GM18951 (cell line): Measurements from ENCODE around the gene CEP55.

Source experiments
- POLR2A ChIP-seq: IDR thresholded peaks from 4 replicates; pipeline ENCODE4 v1.6.1; 2011; ENCODE audit warnings: mild to moderate bottlenecking; ENCODE audit not compliant: insufficient read length, insufficient read depth; ENCODE audit errors: extremely low read depth
- in situ Hi-C: fragments of 300-500 bp; cut with MboI; formaldehyde crosslinking; loops from one replicate; pipeline ENCODE4 v1.12.0; 2022; ENCODE audit warnings: low sequenced_read_pairs, mixed read lengths, inconsistent platforms; ENCODE audit not compliant: unreplicated experiment

Gene CEP55

DNA sequence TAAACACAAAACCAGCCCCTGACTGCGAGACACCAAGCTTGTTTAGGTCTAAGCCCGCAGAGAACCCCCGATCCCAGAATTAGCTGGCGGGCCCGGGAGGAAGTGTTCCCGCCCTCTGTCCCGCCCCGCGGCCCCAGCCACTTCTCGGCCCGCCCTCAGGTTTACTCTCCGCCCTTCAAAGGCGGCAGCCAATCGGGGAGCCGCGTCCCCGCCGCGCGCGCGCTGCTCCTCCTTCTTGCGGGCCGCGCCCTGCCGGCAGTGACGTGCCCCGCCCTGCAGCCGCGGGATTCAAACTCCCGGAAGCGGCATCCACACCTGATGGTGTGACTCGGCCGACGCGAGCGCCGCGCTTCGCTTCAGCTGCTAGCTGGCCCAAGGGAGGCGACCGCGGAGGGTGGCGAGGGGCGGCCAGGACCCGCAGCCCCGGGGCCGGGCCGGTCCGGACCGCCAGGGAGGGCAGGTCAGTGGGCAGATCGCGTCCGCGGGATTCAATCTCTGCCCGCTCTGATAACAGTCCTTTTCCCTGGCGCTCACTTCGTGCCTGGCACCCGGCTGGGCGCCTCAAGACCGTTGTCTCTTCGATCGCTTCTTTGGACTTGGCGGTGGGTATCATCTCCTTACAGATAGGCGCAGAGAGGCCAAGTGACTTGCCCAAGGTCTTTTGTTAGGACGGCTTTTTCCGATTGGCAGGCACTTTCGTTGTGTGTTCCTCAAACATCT is at the start of gene CEP55:
Gene CEP55, plus strand, starts transcription at position 291 of the 720 bp plus-strand sequence. CDS start 3,440 bp downstream, outside the sequence.
- TF ChIP-seq POLR2A: peak; percentile 92
- in situ Hi-C loops: loop anchor here (10.0 kb wide), 1 partner anchor 112 kb away; no protein-coding TSS in a partner anchor

DNA sequence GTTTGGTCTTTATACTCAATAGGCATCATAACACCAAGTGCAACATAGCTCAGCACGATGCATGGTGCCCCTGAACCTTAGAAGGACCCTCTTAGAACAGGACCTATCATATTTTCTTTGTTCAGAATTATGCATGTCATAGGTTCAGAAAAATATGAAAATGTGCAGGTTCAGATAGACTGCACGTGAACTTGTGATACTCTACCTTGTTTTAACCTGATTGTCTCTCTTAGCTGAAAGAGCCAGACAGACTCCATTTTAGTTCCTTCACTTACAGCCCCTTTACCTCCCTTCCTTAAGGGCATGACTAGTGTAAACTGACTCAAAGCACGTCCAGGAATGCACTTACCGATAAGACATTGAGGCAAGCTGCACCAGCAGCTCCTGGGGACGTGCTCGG is 49.4 kb upstream of the CEP55 start:
- in situ Hi-C loops: no loop called here
- no peak for TF ChIP-seq POLR2A

DNA sequence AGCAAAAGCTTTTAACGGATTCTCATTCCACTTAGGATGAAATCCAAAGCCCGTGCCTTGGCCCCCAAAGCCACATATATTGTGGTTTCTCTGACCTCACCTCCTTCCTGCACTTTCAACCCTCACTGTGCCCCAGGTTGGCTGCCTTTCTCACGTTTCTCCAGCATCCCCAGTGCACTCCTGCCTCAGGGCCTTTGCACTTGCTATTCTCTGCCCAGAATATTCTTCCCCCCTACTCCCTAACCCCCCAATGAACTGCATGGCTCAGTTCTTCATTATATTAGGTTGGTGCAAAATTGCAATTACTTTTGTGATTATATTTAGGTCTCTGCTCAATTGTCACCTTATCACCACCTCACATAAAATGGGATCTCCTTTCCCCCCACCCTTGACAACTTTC is 48.4 kb upstream of the CEP55 start:
- in situ Hi-C loops: no loop called here
- TF ChIP-seq POLR2A: no peak

DNA sequence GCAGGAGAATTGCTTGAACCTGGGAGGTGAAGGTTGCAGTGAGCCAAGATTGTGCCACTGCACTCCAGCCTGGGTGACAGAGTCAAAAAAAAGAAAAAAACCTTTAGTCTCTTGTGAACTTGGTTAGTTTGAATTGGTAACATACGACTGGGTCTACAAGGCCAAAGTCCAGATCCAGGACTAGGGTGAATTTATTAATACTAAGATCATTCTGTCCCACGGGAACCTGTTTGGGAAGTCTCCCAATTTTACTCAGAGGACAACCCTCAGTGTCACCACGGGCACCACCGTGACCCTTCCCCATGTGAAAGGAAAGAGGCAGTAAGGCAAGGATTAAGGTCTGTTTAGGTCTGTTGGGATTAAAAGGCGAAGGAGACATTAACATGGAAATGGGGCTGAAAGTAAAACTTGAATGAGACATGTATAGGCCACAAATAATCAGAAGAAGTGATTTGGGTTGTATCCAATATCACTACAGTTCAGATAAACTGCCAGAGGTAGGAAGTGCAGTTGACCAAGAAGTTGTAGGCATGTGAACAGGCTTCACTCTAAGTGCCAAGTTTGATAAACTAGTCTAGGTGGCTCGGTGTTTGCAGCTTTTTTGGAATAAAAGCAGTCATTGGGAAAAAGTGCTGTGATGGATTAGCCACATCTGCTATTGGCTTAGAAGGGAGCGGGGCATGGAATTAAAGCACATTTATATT is 45.0 kb upstream of the CEP55 start:
- no peak for TF ChIP-seq POLR2A
- in situ Hi-C loops: no loop called here

DNA sequence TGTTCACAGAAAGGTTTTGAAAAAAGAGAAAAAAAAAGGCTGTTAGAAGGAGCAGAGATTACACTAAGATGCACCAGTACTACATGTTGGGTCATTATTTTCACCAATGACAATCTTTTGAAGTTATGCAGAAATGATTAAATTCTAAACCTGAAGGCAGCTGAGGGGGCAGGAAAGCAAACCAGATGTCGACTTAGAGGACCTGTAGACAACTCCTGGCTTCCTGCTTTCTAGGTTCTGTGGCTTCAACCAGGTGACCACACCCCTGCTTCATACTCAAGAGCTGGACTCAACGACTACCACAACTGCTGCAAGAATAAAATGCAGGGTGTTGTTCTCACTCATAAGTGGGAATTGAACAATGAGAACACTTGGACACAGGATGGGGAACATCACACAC is 44.3 kb upstream of the CEP55 start:
- TF ChIP-seq POLR2A: no peak
- in situ Hi-C loops: no loop called here

DNA sequence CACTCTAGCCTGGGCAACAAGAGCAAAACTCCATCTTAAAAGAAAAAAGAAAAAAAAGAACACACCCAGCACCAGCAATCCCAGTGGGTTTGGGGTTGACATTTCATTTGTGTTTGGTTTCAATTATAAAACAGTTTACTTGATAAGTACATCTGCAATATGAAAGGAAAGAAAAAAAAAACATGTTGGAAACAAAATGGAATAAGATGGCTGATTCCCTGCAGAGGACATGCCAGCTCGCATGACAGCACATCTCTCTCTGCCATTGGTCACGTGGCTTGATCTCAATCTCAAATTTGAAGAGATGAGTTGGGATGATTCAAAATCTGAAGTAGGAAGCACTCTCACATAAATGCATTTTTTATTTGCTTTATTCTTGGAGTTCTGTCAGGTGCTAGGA is 42.3 kb upstream of the CEP55 start:
- no peak for TF ChIP-seq POLR2A
- in situ Hi-C loops: no loop called here

DNA sequence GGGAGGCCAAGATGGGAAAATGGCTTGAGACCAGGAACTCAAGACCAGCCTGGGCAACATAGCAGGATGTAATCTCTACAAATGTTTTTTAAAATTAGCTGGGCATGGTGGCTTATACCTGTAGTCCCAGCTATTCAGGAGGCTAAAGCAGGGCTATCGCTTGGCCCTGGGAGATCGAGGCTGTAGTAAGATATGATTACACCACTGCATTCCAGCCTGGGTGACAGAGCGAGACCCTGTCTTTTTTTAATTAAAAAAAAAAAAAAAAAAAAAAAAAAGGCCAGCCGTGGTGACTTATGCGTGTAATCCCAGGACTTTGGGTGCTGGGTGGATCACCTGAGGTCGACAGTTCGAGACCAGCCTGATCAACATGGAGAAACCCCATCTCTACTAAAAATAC is 41.7 kb upstream of the CEP55 start:
- in situ Hi-C loops: no loop called here
- TF ChIP-seq POLR2A: no peak

DNA sequence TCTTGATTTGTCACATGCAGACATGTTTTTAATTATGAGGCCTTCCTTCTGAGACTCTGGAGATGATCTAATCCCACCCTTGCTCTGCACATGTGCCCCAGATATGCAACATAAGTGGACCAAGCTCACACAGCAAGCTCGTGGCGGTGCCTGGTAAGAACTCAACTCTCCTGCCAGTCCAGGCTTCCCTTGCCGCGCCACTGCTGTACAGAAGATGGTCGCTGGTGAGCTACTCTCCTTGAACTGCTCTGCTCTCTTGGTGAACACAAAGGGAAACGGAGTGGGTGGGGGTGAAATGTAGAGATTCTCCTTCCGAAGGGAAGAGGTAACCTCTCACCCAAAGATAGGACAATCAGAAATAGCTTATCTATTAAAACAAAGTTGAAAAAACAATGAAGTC is 39.9 kb upstream of the CEP55 start:
- no peak for TF ChIP-seq POLR2A
- in situ Hi-C loops: no loop called here

DNA sequence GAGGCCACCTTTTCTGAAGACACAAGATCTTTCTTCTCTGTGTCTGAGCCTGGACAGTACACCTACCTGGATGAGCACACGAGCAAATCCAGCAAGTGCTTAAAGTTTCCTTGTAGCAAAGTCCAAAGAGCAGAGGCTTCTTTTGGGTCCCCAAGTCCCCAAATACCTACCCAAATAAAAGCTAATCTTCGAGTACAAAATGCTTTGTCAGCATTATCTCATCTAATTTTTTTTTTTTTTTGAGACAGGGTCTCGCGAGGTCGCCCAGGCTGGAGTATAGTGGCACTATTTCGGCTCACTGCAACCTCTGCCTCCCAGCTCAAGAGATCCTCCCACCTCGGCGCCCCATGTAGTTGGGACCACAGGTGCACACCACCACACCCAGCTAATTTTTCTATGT is 38.9 kb upstream of the CEP55 start:
- no peak for TF ChIP-seq POLR2A
- in situ Hi-C loops: no loop called here

DNA sequence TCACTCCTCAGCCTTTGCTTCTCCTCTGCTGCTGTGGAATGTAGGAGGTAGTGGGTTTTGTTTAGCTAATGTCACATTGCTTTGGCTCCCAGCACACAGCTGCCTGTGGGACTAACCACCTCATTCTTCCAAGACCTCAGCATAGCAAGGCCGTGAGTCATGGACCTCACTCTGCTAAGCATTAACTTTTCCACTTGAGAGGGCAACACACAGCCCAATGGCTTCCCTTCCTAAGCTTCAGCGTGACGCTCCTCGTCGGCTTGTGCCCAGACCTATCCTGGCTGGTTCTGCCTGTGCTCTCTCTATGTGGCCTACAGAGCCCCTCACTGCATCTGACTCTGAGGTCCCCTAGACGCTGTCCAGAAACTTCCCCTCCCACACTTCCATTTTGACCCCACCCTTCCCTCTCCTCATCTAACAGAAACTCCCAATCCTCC is 37.6 kb upstream of the CEP55 start:
- no peak for TF ChIP-seq POLR2A
- in situ Hi-C loops: no loop called here

DNA sequence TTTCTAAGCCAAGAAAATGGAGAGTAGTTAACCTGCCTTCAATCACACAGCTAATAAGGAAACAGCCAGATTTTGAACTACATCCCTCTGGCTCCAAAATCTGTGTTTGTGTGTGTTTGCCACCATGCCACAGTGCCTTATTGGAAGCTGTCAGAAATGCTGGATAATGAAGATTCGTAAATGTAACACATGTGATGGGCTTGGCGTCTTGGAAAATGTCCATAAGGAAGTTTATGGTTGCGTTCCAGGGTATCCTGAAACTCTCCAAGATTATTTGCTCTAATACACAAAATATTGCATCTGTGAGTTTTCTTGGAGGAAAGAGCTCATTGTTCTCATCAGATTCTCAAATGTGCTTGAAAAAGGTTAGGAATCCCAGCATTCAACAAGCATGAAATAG is 36.9 kb upstream of the CEP55 start:
- in situ Hi-C loops: no loop called here

DNA sequence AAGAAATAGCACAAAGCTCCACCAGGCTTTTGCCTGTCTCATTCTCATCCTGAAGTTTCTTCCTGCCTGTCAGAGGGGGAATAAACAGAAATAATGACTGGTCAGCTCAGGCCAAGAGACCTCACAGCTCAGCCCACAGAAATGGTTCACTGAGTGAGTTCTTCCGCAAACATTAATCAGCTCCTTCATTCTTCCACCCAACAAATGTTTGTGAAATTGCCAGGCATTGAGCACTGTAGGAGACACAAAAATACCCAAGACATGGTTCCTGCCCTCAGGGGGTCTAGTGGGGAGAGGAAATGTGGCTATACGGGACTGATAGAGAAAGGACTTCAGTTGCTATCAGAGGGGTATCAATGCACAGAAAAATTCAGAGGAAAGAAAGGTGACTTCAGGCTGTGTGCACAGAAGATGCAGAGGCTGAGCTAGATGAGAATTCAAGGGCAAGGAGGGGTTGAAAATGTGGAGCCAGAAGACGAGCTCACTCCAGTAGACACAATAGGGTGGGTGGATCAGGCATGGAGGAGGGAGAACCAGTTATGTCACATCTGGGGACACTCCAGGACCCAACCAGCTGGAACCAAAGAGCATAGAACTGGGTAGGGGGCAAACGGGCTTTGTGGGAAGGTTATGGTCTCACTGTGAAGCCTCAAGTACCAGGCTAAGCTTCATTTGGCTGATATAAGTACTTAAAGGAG is 35.2 kb upstream of the CEP55 start:
- in situ Hi-C loops: no loop called here
- no peak for TF ChIP-seq POLR2A

More for the DNA sequence above, 36.9 kb upstream of the CEP55 start:
- TF ChIP-seq POLR2A: no peak

DNA sequence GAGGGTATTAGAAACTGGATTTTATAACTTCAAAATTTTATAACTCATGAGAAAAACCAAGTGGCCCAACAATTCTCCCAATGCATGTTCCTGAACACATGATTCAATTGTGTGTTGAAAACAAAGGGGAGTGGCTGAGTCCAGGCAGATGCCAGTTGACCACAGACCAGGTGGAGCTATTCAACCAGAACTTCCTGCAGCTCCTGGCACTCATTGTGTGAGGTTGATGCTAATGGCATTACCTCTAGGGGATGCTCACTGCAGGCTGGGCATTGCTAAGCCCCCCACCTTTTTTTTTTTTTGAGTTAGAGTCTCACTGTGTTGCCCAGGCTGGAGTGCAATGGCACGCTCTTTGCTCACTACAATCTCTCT is 34.6 kb upstream of the CEP55 start:
- TF ChIP-seq POLR2A: no peak
- in situ Hi-C loops: no loop called here
